T-helper 1 cell treated with Interleukin-12 subunit alpha and Interleukin-12 subunit beta and Interleukin-4 antibody, amounts not matched to agents 30 μg/mL and 1 μg/mL, for 36 hours (primary cell): ENCODE data around the gene AQP3.
"Not testable (repeated sequence)": the region's sequence is repeated elsewhere in the genome, so short reads cannot be mapped to it uniquely, and the experiment has no call there.

ENCODE experiments used
- H3K27ac Mint-ChIP-seq: one replicate; pipeline ENCODE4 v1.8.0; 2021; ENCODE audit warnings: mild to moderate bottlenecking, mixed read lengths
- H3K27me3 Mint-ChIP-seq: one replicate; pipeline ENCODE4 v1.8.0; 2021; ENCODE audit warnings: low read depth, mixed read lengths
- H3K36me3 Mint-ChIP-seq: one replicate; pipeline ENCODE4 v1.8.0; 2021; ENCODE audit warnings: low read depth, mixed read lengths
- H3K4me1 Mint-ChIP-seq: one replicate; pipeline ENCODE4 v1.8.0; 2021; ENCODE audit warnings: low read depth, mixed read lengths
- H3K4me3 Mint-ChIP-seq: one replicate; pipeline ENCODE4 v1.8.0; 2021; ENCODE audit warnings: mild to moderate bottlenecking, moderate library complexity, mixed read lengths
- H3K9me3 Mint-ChIP-seq: one replicate; pipeline ENCODE4 v1.8.0; 2021; ENCODE audit warnings: mixed read lengths

The AQP3 gene

GRCh38 chr9:33401809-33402208 lies 45.6 kb downstream of the AQP3 start:
- not testable (repeated sequence) for H3K9me3 Mint-ChIP-seq, H3K36me3 Mint-ChIP-seq, H3K27ac Mint-ChIP-seq, H3K27me3 Mint-ChIP-seq, H3K4me1 Mint-ChIP-seq, H3K4me3 Mint-ChIP-seq

GRCh38 chr9:33399047-33399446 lies 48.3 kb downstream of the AQP3 start:
- not testable (repeated sequence) for H3K4me3 Mint-ChIP-seq, H3K4me1 Mint-ChIP-seq, H3K36me3 Mint-ChIP-seq, H3K9me3 Mint-ChIP-seq, H3K27me3 Mint-ChIP-seq, H3K27ac Mint-ChIP-seq

- H3K27me3 Mint-ChIP-seq, H3K4me1 Mint-ChIP-seq, H3K36me3 Mint-ChIP-seq, H3K9me3 Mint-ChIP-seq, H3K27ac Mint-ChIP-seq, H3K4me3 Mint-ChIP-seq: not testable (repeated sequence)
These were observed 49.6 kb downstream of the AQP3 start for GRCh38 chr9:33397801-33398200.

GRCh38 chr9:33395159-33395879 lies 52.1 kb downstream of the AQP3 start:
- not testable (repeated sequence) for H3K9me3 Mint-ChIP-seq, H3K27ac Mint-ChIP-seq, H3K27me3 Mint-ChIP-seq, H3K4me1 Mint-ChIP-seq, H3K4me3 Mint-ChIP-seq, H3K36me3 Mint-ChIP-seq

- H3K36me3 Mint-ChIP-seq, H3K27me3 Mint-ChIP-seq, H3K9me3 Mint-ChIP-seq, H3K4me3 Mint-ChIP-seq, H3K4me1 Mint-ChIP-seq: not testable (repeated sequence)
- H3K27ac Mint-ChIP-seq = peak overlapping the region; percentile 23
These were observed 53.4 kb downstream of the AQP3 start for GRCh38 chr9:33393986-33394385.

GRCh38 chr9:33393581-33393980 lies 53.8 kb downstream of the AQP3 start:
- Mint-ChIP-seq H3K27ac (no peak overlapping the region), H3K36me3 (no peaks in the 10 kb centered on the region), H3K4me1 (no peaks in the 10 kb centered on the region), H3K4me3 (no peak overlapping the region), H3K27me3 (peaks cover 6% of the 10 kb centered on the region), H3K9me3 (no peaks in the 10 kb centered on the region)

GRCh38 chr9:33392591-33393021 lies 54.8 kb downstream of the AQP3 start:
- not testable (repeated sequence) for H3K9me3 Mint-ChIP-seq, H3K4me3 Mint-ChIP-seq, H3K27me3 Mint-ChIP-seq, H3K27ac Mint-ChIP-seq, H3K4me1 Mint-ChIP-seq, H3K36me3 Mint-ChIP-seq
